ENCODE results near the gene FMN2.

Gene FMN2

DNA sequence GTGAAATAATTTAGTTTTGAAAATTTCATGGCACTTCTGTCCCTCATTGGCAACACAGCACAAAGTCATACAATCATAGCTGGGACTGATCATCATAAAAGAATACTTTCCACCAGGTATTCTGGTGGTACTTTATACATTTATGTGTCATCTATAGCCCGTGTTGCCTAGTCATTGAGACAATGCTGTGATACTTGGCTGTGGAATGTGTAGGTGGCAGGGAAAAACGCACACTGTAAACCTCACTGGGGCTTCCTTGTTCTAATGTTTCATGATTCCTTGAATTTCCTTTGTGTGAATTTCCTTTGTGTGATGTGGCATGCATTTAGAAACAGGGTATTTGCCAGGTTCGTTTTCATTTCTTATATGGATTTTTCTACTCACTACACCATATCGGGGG, 118.3 kb downstream of the FMN2 start:
- TF ChIP-seq TCF4 (CRISPR knock-in tag; IDR thresholded peaks at IDR 0.05; ENCODE audit: borderline replicate concordance) (no peak), GLIS3 (CRISPR knock-in tag; IDR thresholded peaks at IDR 0.05) (no peak), PPARA (CRISPR knock-in tag; IDR thresholded peaks at IDR 0.05; ENCODE audit: borderline replicate concordance) (no peak), ARNTL (CRISPR knock-in tag; IDR thresholded peaks at IDR 0.05; ENCODE audit: borderline replicate concordance, low read depth) (no peak), ZC3H10 (CRISPR knock-in tag; IDR thresholded peaks at IDR 0.05) (no peak), OSR1 (CRISPR knock-in tag; IDR thresholded peaks at IDR 0.05) (no peak), ZFP3 (CRISPR knock-in tag; IDR thresholded peaks at IDR 0.05) (no peak), BACH2 (CRISPR knock-in tag; IDR thresholded peaks at IDR 0.05; ENCODE audit: borderline replicate concordance) (no peak), ISL1 (CRISPR knock-in tag; IDR thresholded peaks at IDR 0.05) (no peak), TOX (CRISPR knock-in tag; IDR thresholded peaks at IDR 0.05; ENCODE audit: borderline replicate concordance) (no peak), ZNF565 (CRISPR knock-in tag; conservative IDR thresholded peaks at IDR 0.05; ENCODE audit: low read depth) (no peak), RARB (CRISPR knock-in tag; IDR thresholded peaks at IDR 0.05) (no peak), ZFP30 (CRISPR knock-in tag; IDR thresholded peaks at IDR 0.05) (no peak), PATZ1 (CRISPR knock-in tag; IDR thresholded peaks at IDR 0.05; ENCODE audit: borderline replicate concordance) (no peak), SNAI2 (CRISPR knock-in tag; IDR thresholded peaks at IDR 0.05) (no peak)
- TF ChIP-seq, protein P1, sequence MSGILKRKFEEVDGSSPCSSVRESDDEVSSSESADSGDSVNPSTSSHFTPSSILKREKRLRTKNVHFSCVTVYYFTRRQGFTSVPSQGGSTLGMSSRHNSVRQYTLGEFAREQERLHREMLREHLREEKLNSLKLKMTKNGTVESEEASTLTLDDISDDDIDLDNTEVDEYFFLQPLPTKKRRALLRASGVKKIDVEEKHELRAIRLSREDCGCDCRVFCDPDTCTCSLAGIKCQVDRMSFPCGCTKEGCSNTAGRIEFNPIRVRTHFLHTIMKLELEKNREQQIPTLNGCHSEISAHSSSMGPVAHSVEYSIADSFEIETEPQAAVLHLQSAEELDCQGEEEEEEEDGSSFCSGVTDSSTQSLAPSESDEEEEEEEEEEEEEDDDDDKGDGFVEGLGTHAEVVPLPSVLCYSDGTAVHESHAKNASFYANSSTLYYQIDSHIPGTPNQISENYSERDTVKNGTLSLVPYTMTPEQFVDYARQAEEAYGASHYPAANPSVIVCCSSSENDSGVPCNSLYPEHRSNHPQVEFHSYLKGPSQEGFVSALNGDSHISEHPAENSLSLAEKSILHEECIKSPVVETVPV (CRISPR knock-in tag; IDR thresholded peaks at IDR 0.05), result no peak
- TF ChIP-seq, protein P2, sequence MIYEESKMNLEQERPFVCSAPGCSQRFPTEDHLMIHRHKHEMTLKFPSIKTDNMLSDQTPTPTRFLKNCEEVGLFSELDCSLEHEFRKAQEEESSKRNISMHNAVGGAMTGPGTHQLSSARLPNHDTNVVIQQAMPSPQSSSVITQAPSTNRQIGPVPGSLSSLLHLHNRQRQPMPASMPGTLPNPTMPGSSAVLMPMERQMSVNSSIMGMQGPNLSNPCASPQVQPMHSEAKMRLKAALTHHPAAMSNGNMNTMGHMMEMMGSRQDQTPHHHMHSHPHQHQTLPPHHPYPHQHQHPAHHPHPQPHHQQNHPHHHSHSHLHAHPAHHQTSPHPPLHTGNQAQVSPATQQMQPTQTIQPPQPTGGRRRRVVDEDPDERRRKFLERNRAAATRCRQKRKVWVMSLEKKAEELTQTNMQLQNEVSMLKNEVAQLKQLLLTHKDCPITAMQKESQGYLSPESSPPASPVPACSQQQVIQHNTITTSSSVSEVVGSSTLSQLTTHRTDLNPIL (CRISPR knock-in tag; IDR thresholded peaks at IDR 0.05; ENCODE audit: low read depth), result no peak
- peak; percentile 41; the same call in 2 of the 3 replicates for ATAC-seq

- ATAC-seq, result no peak
- no peak for TF ChIP-seq BACH2 (CRISPR knock-in tag; IDR thresholded peaks at IDR 0.05; ENCODE audit: borderline replicate concordance)
- no peak for TF ChIP-seq TCF4 (CRISPR knock-in tag; IDR thresholded peaks at IDR 0.05; ENCODE audit: borderline replicate concordance)
- no peak for TF ChIP-seq ESRRG (CRISPR knock-in tag; IDR thresholded peaks at IDR 0.05)
- TF ChIP-seq OSR1 (CRISPR knock-in tag; IDR thresholded peaks at IDR 0.05), result no peak
- no peak for TF ChIP-seq SNAI2 (CRISPR knock-in tag; IDR thresholded peaks at IDR 0.05)
- TF ChIP-seq PATZ1 (CRISPR knock-in tag; IDR thresholded peaks at IDR 0.05; ENCODE audit: borderline replicate concordance), result no peak
- no peak for TF ChIP-seq ARNTL (CRISPR knock-in tag; IDR thresholded peaks at IDR 0.05; ENCODE audit: borderline replicate concordance, low read depth)
Observed at GRCh38 chr1:240212556-240212955, 120.9 kb downstream of the FMN2 start.

DNA sequence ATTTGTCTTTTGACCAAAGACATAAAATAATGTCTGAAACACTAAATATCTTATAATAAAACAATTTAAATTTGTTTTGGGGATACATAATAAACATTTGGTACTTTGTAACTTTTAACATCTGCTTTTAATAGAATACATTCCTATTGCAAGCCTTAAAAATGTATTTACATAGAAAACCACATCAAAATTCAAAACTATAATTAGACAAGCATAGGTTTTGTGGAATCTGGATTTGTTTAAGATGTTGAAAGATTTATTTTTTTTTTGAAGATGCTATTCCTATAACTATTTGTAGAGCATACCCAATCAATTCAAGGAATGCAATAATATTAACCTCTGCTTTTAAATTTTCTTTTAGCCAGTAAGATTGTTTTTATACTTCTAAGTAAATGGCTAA, 125.7 kb downstream of the FMN2 start:
- no peak for TF ChIP-seq ZNF565 (CRISPR knock-in tag; conservative IDR thresholded peaks at IDR 0.05; ENCODE audit: low read depth)
- peak; percentile 67 for ATAC-seq

GRCh38 chr1:240219104-240219503, 127.4 kb downstream of the FMN2 start:
- ATAC-seq, result no peak
- TF ChIP-seq GLIS3 (CRISPR knock-in tag; IDR thresholded peaks at IDR 0.05) (no peak), ZFP3 (CRISPR knock-in tag; IDR thresholded peaks at IDR 0.05) (no peak), TOX (CRISPR knock-in tag; IDR thresholded peaks at IDR 0.05; ENCODE audit: borderline replicate concordance) (no peak), ARNTL (CRISPR knock-in tag; IDR thresholded peaks at IDR 0.05; ENCODE audit: borderline replicate concordance, low read depth) (no peak), TCF4 (CRISPR knock-in tag; IDR thresholded peaks at IDR 0.05; ENCODE audit: borderline replicate concordance) (no peak), ZNF8 (CRISPR knock-in tag; IDR thresholded peaks at IDR 0.05) (no peak), ZFP30 (CRISPR knock-in tag; IDR thresholded peaks at IDR 0.05) (no peak), ISL1 (CRISPR knock-in tag; IDR thresholded peaks at IDR 0.05) (no peak), POU6F1 (CRISPR knock-in tag; IDR thresholded peaks at IDR 0.05; ENCODE audit: borderline replicate concordance, low read depth) (no peak)
